ENCODE results near the gene MAP3K4.

MAP3K4 gene

GRCh38 chr6:161128680-161129196 lies 137.2 kb downstream of the MAP3K4 start:
- Histone ChIP-seq H3K4me1 (ENCODE audit: insufficient read depth, low read length) (no peaks in the 10 kb centered on the region), H3K27me3 (ENCODE audit: insufficient read depth, low read length) (no peaks in the 10 kb centered on the region), H3K9me3 (ENCODE audit: insufficient read depth, low read depth, low read length) (peaks cover 34% of the 10 kb centered on the region), H3K4me3 (ENCODE audit: low read length) (no peak overlapping the region), H3K36me3 (ENCODE audit: insufficient read depth, low read length) (peaks cover 64% of the 10 kb centered on the region; the same call in 1 of the 2 replicates), H3K9ac (ENCODE audit: low read depth, low read length) (no peak overlapping the region), H3K27ac (ENCODE audit: low read depth, low read length) (no peak overlapping the region)
- 88% methylated on average over 12 of the region's 12 CpGs for WGBS

DNA sequence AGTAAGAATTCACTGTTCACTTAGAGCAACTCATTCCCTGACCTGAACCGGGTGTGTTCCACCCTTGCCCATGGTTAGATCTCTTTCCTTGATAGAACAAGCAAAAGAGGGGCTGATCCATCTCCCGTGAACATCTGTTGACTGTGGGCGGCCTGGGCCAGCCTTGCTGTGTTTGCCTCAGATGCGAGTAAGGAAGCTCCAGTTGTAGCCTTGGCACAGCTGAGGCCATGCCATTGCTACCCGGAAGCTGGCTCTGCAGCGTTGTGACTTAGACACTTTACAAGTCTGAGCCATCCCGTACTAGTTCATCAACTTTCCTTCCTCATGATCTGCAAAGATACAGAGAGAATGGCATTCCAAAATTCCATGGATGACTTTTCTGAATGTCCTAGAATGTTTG lies 139.0 kb downstream of the MAP3K4 start:
- peaks cover 70% of the 10 kb centered on the region for H3K36me3 ChIP-seq (ENCODE audit: insufficient read depth, low read length)

DNA sequence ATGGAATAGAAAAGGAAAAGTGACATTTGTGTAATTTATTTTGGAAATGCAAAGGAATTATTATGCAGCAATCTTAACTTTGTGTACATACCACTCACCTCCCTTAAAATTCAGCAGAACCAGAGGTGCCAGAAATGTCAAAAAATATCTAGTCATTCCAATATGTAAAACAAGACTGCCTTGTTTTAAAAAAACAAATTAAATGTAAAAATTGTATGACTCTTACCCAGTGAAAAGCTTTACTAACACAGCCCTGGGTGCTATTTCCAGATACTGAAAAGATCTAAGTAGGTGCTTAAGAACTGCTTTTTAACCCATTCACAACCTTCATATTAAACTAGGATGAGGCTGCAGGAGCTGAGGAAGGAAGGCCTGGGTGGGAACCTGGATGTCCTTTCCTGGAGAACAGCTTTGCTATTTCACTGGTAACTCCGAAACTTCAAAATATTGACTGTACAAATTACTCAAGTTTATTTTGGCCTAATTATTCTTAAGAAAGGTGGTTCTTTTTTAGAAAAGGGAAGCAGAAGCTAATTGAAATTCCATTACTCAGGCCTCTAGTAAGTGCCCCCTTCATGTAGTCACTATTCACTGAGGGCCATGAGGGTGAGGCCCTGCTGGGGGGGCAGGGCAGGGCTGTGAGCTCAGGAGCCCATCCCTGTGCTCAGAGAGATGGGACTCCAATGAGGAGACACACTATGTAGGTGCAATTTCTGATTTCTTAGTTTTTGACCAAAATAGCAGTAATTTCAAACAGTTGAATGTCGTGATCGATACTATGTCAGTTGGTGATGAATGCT lies 139.6 kb downstream of the MAP3K4 start:
- H3K4me1 ChIP-seq (ENCODE audit: insufficient read depth, low read length): no peaks in the 10 kb centered on the region
- 97% methylated on average over 3 of the region's 3 CpGs for WGBS
- H3K9ac ChIP-seq (ENCODE audit: low read depth, low read length): no peak overlapping the region
- H3K27me3 ChIP-seq (ENCODE audit: insufficient read depth, low read length): no peaks in the 10 kb centered on the region
- H3K4me3 ChIP-seq (ENCODE audit: low read length): no peak overlapping the region
- peaks cover 70% of the 10 kb centered on the region for H3K36me3 ChIP-seq (ENCODE audit: insufficient read depth, low read length)
- no peak overlapping the region for H3K27ac ChIP-seq (ENCODE audit: low read depth, low read length)
- peaks cover 18% of the 10 kb centered on the region for H3K9me3 ChIP-seq (ENCODE audit: insufficient read depth, low read depth, low read length)

More for the DNA sequence above, 139.0 kb downstream of the MAP3K4 start:
- H3K4me3 ChIP-seq (ENCODE audit: low read length): no peak overlapping the region
- peaks cover 23% of the 10 kb centered on the region for H3K9me3 ChIP-seq (ENCODE audit: insufficient read depth, low read depth, low read length)
- no peak overlapping the region for H3K27ac ChIP-seq (ENCODE audit: low read depth, low read length)
- 96% methylated on average over 7 of the region's 7 CpGs for WGBS
- H3K9ac ChIP-seq (ENCODE audit: low read depth, low read length): no peak overlapping the region
- H3K27me3 ChIP-seq (ENCODE audit: insufficient read depth, low read length): no peaks in the 10 kb centered on the region
- no peaks in the 10 kb centered on the region for H3K4me1 ChIP-seq (ENCODE audit: insufficient read depth, low read length)

GRCh38 chr6:161132384-161132783 lies 140.8 kb downstream of the MAP3K4 start:
- H3K4me1 ChIP-seq (ENCODE audit: insufficient read depth, low read length): no peaks in the 10 kb centered on the region
- H3K27me3 ChIP-seq (ENCODE audit: insufficient read depth, low read length): no peaks in the 10 kb centered on the region
- no peak overlapping the region for H3K27ac ChIP-seq (ENCODE audit: low read depth, low read length)
- H3K36me3 ChIP-seq (ENCODE audit: insufficient read depth, low read length): peaks cover 70% of the 10 kb centered on the region
- H3K9me3 ChIP-seq (ENCODE audit: insufficient read depth, low read depth, low read length): peaks cover 6% of the 10 kb centered on the region; the same call in 1 of the 2 replicates
- H3K9ac ChIP-seq (ENCODE audit: low read depth, low read length): no peak overlapping the region
- 96% methylated on average over 11 of the region's 11 CpGs for WGBS
- no peak overlapping the region for H3K4me3 ChIP-seq (ENCODE audit: low read length)

GRCh38 chr6:161133963-161134362 lies 142.4 kb downstream of the MAP3K4 start:
- H3K4me3 ChIP-seq (ENCODE audit: low read length): no peak overlapping the region
- H3K27ac ChIP-seq (ENCODE audit: low read depth, low read length): no peak overlapping the region
- no peaks in the 10 kb centered on the region for H3K4me1 ChIP-seq (ENCODE audit: insufficient read depth, low read length)
- peaks cover 68% of the 10 kb centered on the region for H3K36me3 ChIP-seq (ENCODE audit: insufficient read depth, low read length)
- WGBS: 89% methylated on average over 9 of the region's 9 CpGs
- no peak overlapping the region for H3K9ac ChIP-seq (ENCODE audit: low read depth, low read length)
- no peaks in the 10 kb centered on the region for H3K27me3 ChIP-seq (ENCODE audit: insufficient read depth, low read length)
- no peaks in the 10 kb centered on the region for H3K9me3 ChIP-seq (ENCODE audit: insufficient read depth, low read depth, low read length)

GRCh38 chr6:161134550-161135298 lies 143.2 kb downstream of the MAP3K4 start:
- Histone ChIP-seq H3K27ac (ENCODE audit: low read depth, low read length) (no peak overlapping the region), H3K9me3 (ENCODE audit: insufficient read depth, low read depth, low read length) (no peaks in the 10 kb centered on the region), H3K4me1 (ENCODE audit: insufficient read depth, low read length) (no peaks in the 10 kb centered on the region), H3K27me3 (ENCODE audit: insufficient read depth, low read length) (no peaks in the 10 kb centered on the region), H3K4me3 (ENCODE audit: low read length) (no peak overlapping the region), H3K36me3 (ENCODE audit: insufficient read depth, low read length) (peaks cover 67% of the 10 kb centered on the region), H3K9ac (ENCODE audit: low read depth, low read length) (no peak overlapping the region)
- WGBS: 96% methylated on average over 17 of the region's 17 CpGs

GRCh38 chr6:161135695-161136591 lies 144.4 kb downstream of the MAP3K4 start:
- H3K9ac ChIP-seq (ENCODE audit: low read depth, low read length): no peak overlapping the region

DNA sequence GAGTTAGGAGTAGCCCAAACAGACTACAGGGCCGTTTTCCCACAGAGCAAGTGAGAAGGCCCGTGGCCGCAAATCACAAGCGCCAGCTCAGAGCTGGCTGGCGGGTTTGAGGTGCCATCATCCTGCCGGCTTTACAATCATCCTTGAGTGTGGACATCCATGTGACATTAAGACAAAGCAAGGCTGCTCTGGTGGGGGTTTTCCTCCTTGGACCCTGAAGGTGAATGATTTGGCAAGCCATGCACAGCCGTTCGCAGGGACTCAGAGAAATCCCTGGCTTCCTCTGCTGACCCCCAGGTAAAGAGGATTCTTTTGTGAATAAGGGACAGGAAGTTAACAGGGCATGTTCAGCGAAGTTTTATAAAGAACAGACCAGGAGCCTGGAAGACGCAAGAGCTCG lies 145.1 kb downstream of the MAP3K4 start:
- H3K9ac ChIP-seq (ENCODE audit: low read depth, low read length): no peak overlapping the region
- H3K36me3 ChIP-seq (ENCODE audit: insufficient read depth, low read length): peaks cover 52% of the 10 kb centered on the region
- H3K27me3 ChIP-seq (ENCODE audit: insufficient read depth, low read length): no peaks in the 10 kb centered on the region
- no peak overlapping the region for H3K27ac ChIP-seq (ENCODE audit: low read depth, low read length)
- no peaks in the 10 kb centered on the region for H3K9me3 ChIP-seq (ENCODE audit: insufficient read depth, low read depth, low read length)
- no peak overlapping the region for H3K4me3 ChIP-seq (ENCODE audit: low read length)
- H3K4me1 ChIP-seq (ENCODE audit: insufficient read depth, low read length): no peaks in the 10 kb centered on the region
- WGBS: 93% methylated on average over 11 of the region's 11 CpGs

More at GRCh38 chr6:161135695-161136591, 144.4 kb downstream of the MAP3K4 start:
- Histone ChIP-seq H3K9me3 (ENCODE audit: insufficient read depth, low read depth, low read length) (no peaks in the 10 kb centered on the region), H3K36me3 (ENCODE audit: insufficient read depth, low read length) (peaks cover 58% of the 10 kb centered on the region), H3K4me3 (ENCODE audit: low read length) (no peak overlapping the region), H3K27me3 (ENCODE audit: insufficient read depth, low read length) (no peaks in the 10 kb centered on the region), H3K4me1 (ENCODE audit: insufficient read depth, low read length) (no peaks in the 10 kb centered on the region), H3K27ac (ENCODE audit: low read depth, low read length) (no peak overlapping the region)
- WGBS: 85% methylated on average over 23 of the region's 23 CpGs

- Histone ChIP-seq H3K27me3 (ENCODE audit: insufficient read depth, low read length) (no peaks in the 10 kb centered on the region), H3K36me3 (ENCODE audit: insufficient read depth, low read length) (peaks cover 51% of the 10 kb centered on the region), H3K9ac (ENCODE audit: low read depth, low read length) (no peak overlapping the region), H3K9me3 (ENCODE audit: insufficient read depth, low read depth, low read length) (no peaks in the 10 kb centered on the region), H3K4me3 (ENCODE audit: low read length) (no peak overlapping the region), H3K4me1 (ENCODE audit: insufficient read depth, low read length) (no peaks in the 10 kb centered on the region), H3K27ac (ENCODE audit: low read depth, low read length) (no peak overlapping the region)
- 95% methylated on average over 11 of the region's 11 CpGs for WGBS
These were observed 145.8 kb downstream of the MAP3K4 start for GRCh38 chr6:161137320-161137719.

DNA sequence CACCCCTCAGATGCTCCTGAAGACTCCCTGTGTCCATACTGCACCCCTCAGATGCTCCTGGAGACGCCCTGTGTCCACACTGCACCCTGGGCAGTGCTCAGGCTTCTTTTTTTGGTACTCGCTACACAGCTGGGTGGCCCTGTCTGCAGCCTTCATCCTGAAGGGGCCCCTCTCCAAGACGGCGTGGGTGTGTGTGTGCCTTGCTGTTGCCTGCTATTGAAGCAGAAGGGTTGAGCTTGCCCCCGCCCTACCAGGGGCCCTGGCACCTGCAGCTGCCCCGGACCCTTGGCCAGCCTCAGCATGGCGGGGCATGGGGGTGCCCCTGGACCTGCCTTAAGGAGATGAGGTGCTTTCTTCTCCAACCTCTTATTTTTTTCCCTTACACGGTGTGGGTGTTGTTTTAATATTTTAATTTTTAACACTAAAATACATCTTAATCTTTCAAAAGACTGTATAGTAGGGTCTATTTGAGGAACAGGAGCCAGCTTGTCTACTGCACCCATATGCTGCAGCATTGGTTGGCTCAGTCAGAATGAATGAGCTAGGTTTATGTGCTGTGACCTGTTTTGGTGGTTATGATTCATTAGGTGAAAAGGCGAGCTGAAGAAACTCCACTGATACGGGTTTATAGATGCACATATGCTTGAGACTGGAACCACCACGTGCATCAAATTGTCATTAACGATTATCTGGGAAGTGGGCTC lies 146.4 kb downstream of the MAP3K4 start:
- 91% methylated on average over 11 of the region's 12 CpGs for WGBS
- Histone ChIP-seq H3K9ac (ENCODE audit: low read depth, low read length) (no peak overlapping the region), H3K9me3 (ENCODE audit: insufficient read depth, low read depth, low read length) (no peaks in the 10 kb centered on the region), H3K36me3 (ENCODE audit: insufficient read depth, low read length) (peaks cover 45% of the 10 kb centered on the region), H3K4me3 (ENCODE audit: low read length) (no peak overlapping the region), H3K27me3 (ENCODE audit: insufficient read depth, low read length) (no peaks in the 10 kb centered on the region), H3K27ac (ENCODE audit: low read depth, low read length) (no peak overlapping the region), H3K4me1 (ENCODE audit: insufficient read depth, low read length) (no peaks in the 10 kb centered on the region)
